Liver (tissue), 9 donors: Measurements from ENCODE around the gene UBAP2. TPM values are rescaled to one million over a fixed set of nuclear protein-coding genes. Genes with fewer than 3 reads are reported as not detected.

Experiments used
- DNase-seq: peaks from one replicate; pipeline ENCODE4 v3.0.0-alpha.2; 2017; ENCODE audit warnings: low spot score
- H3K27ac ChIP-seq, 2 donors: one replicate each; pipeline ENCODE4 v1.7.0; 2013; ENCODE audit warnings: inconsistent platforms in 2 of 2, low read length in 2 of 2, control low read depth in 1 of 2, low read depth in 1 of 2, mild to moderate bottlenecking in 1 of 2
- H3K27me3 ChIP-seq, 4 donors: one replicate each; pipeline versions ENCODE4 v1.6.1 to v1.7.0; 2013; ENCODE audit warnings: low read length in 3 of 4, inconsistent platforms in 1 of 4, mild to moderate bottlenecking in 1 of 4, moderate library complexity in 1 of 4; ENCODE audit not compliant: control insufficient read depth in 4 of 4, insufficient read depth in 4 of 4
- H3K36me3 ChIP-seq, 4 donors: one replicate each; pipeline versions ENCODE4 v1.6.1 to v1.7.0; 2013; ENCODE audit warnings: low read length in 3 of 4, mild to moderate bottlenecking in 3 of 4, low read depth in 1 of 4, moderate library complexity in 1 of 4; ENCODE audit not compliant: control insufficient read depth in 4 of 4, insufficient read depth in 3 of 4
- H3K4me1 ChIP-seq, 4 donors: one replicate each; pipeline versions ENCODE4 v1.6.1 to v1.7.0; 2013; ENCODE audit warnings: low read length in 3 of 4, mild to moderate bottlenecking in 3 of 4, moderate library complexity in 1 of 4; ENCODE audit not compliant: control insufficient read depth in 4 of 4, insufficient read depth in 4 of 4
- H3K4me3 ChIP-seq, 3 donors: one replicate each; pipeline versions ENCODE4 v1.6.1 to v1.7.0; 2013; ENCODE audit warnings: low read length in 3 of 3, control low read depth in 1 of 3, low read depth in 1 of 3, mild to moderate bottlenecking in 1 of 3
- H3K9ac ChIP-seq, 2 donors: one replicate each; pipeline ENCODE4 v1.7.0; 2013; ENCODE audit warnings: low read length in 2 of 2, mild to moderate bottlenecking in 2 of 2, moderate library complexity in 2 of 2, control low read depth in 1 of 2, low read depth in 1 of 2
- H3K9me3 ChIP-seq, 4 donors: one replicate each; pipeline versions ENCODE4 v1.6.1 to v1.7.0; 2013; ENCODE audit warnings: low read length in 3 of 4; ENCODE audit not compliant: control insufficient read depth in 4 of 4
- ATF3 ChIP-seq: IDR thresholded peaks from 2 replicates; pipeline ENCODE4 v1.6.1; 2016; ENCODE audit warnings: antibody characterized with exemption
- FOXA1 ChIP-seq: IDR thresholded peaks from 2 replicates; pipeline ENCODE4 v1.6.1; 2016; ENCODE audit warnings: antibody characterized with exemption
- FOXA2 ChIP-seq: IDR thresholded peaks from 2 replicates; pipeline ENCODE4 v1.6.1; 2016; ENCODE audit warnings: antibody characterized with exemption
- GABPA ChIP-seq, 2 donors: IDR thresholded peaks in 1 of 2; conservative IDR thresholded peaks in 1 of 2; 2 replicates each; pipeline ENCODE4 v1.6.1; 2016; ENCODE audit warnings: antibody characterized with exemption in 2 of 2, mild to moderate bottlenecking in 1 of 2, moderate library complexity in 1 of 2
- HNF4A ChIP-seq, 2 donors: conservative IDR thresholded peaks; 2 replicates each; pipeline ENCODE4 v1.6.1; 2016; ENCODE audit warnings: antibody characterized with exemption in 2 of 2, mild to moderate bottlenecking in 2 of 2
- JUND ChIP-seq, 2 donors: IDR thresholded peaks; 2 replicates each; pipeline ENCODE4 v1.6.1; 2016; ENCODE audit warnings: antibody characterized with exemption in 2 of 2
- MAX ChIP-seq: IDR thresholded peaks from 2 replicates; pipeline ENCODE4 v1.6.1; 2016; ENCODE audit warnings: antibody characterized with exemption
- NR2F2 ChIP-seq: IDR thresholded peaks from 2 replicates; pipeline ENCODE4 v1.6.1; 2016; ENCODE audit warnings: antibody characterized with exemption
- RAD21 ChIP-seq, 2 donors: IDR thresholded peaks; 2 replicates each; pipeline ENCODE4 v1.6.1; 2016; ENCODE audit warnings: antibody characterized with exemption in 2 of 2, mild to moderate bottlenecking in 2 of 2
- REST ChIP-seq: IDR thresholded peaks from 2 replicates; pipeline ENCODE4 v1.6.1; 2016; ENCODE audit warnings: antibody characterized with exemption, mild to moderate bottlenecking
- RXRA ChIP-seq, 2 donors: IDR thresholded peaks; 2 replicates each; pipeline ENCODE4 v1.6.1; 2017 to 2018; ENCODE audit warnings: antibody characterized with exemption in 2 of 2, mild to moderate bottlenecking in 1 of 2
- SP1 ChIP-seq: IDR thresholded peaks from 2 replicates; pipeline ENCODE4 v1.6.1; 2018; ENCODE audit warnings: antibody characterized with exemption, mild to moderate bottlenecking
- TAF1 ChIP-seq: conservative IDR thresholded peaks from 2 replicates; pipeline ENCODE4 v1.6.1; 2016; ENCODE audit warnings: antibody characterized with exemption, mild to moderate bottlenecking
- YY1 ChIP-seq: IDR thresholded peaks from 2 replicates; pipeline ENCODE4 v1.6.1; 2016; ENCODE audit warnings: antibody characterized with exemption, mild to moderate bottlenecking
- ZBTB33 ChIP-seq: IDR thresholded peaks from 2 replicates; pipeline ENCODE4 v1.6.1; 2016; ENCODE audit warnings: antibody characterized with exemption
- WGBS: extraction: QIAGEN DNeasy Blood & Tissue Kit; methylation state at CpG from one replicate; pipeline ENCODE4 v1.1.7; 2013; 5-methylcytosine and 5-hydroxymethylcytosine counted together
- polyA plus RNA-seq, 2 donors: library from polyadenylated mRNA; stranded (reverse) in 1 of 2; unstranded in 1 of 2; fragments of 200-250 nt in 1 of 2; fragments of >200 nt in 1 of 2; fragmentation: Nextera tagmentation in 1 of 2; extraction: Ambion mirVana in 1 of 2; gene quantifications; one replicate each; pipeline versions ENCODE4 v1.2.1 to v1.2.3, GENCODE V29; 2013 to 2015
- total RNA-seq, 2 donors: library from RNA; depleted of rRNA; stranded (reverse); fragments of >200 nt; gene quantifications; one replicate each; pipeline ENCODE4 v1.2.3, GENCODE V29; 2014
- donor health status: healthy.
- donor health status: healthy.
- donor health status: healthy.
- donor health status: healthy.
- donor health status: healthy.

The UBAP2 gene
- total and polyA plus RNA-seq, 4 donors, result 5.4 to 12.6 (median 8.3) TPM

GRCh38 chr9:33988219-33988890 lies 60.3 kb downstream of the UBAP2 start (continued):
- TF ChIP-seq RXRA (IDR thresholded peaks at IDR 0.05) (no peak), JUND (IDR thresholded peaks at IDR 0.05) (no peak), RAD21 (IDR thresholded peaks at IDR 0.05) (no peak), ATF3 (no peak)

- Histone ChIP-seq H3K9me3 (no peaks in the 10 kb centered on the region), H3K36me3 (peaks cover 2 to 12% (median 6%) of the 10 kb centered on the region in 4 donors), H3K27ac (no peak overlapping the region), H3K4me1 (peaks cover 0 to 9% (median 5%) of the 10 kb centered on the region in 4 donors), H3K4me3 (no peak overlapping the region), H3K27me3 (no peaks in the 10 kb centered on the region), H3K9ac (no peak overlapping the region)
- TF ChIP-seq REST (no peak), NR2F2 (no peak), ATF3 (no peak), HNF4A (conservative IDR thresholded peaks at IDR 0.05) (no peak), GABPA (IDR thresholded peaks at IDR 0.05 in 1 of 2, conservative IDR thresholded peaks at IDR 0.05 in 1 of 2) (no peak), YY1 (no peak), SP1 (no peak), MAX (no peak), FOXA2 (no peak), RXRA (IDR thresholded peaks at IDR 0.05) (no peak), JUND (IDR thresholded peaks at IDR 0.05) (no peak), TAF1 (no peak), FOXA1 (no peak), ZBTB33 (no peak)
- DNase-seq, result no peak
- WGBS, result 66% methylated on average over 3 of the region's 3 CpGs
Observed at GRCh38 chr9:33976414-33976813, 72.3 kb downstream of the UBAP2 start.
